Activated CD4-positive, CD25-positive, alpha-beta regulatory T cell treated with anti-CD3 and anti-CD28 coated beads, Interleukin-2, amount 50 U/mL, for 24 hours (primary cell): ENCODE measurements around the gene SDC1.

Experiments
- ATAC-seq, 2 donors: fragments of 150-1000 bp; cut with Tn5 transposase; one replicate each; pipeline ENCODE4 v1.10.0; 2021; ENCODE audit warnings: mild to moderate bottlenecking in 1 of 2, moderate library complexity in 1 of 2

Gene SDC1

GRCh38 chr2:20168727-20169696 lies 55.9 kb downstream of the SDC1 start:
- ATAC-seq: no peak

GRCh38 chr2:20168048-20168726 lies 56.7 kb downstream of the SDC1 start:
- no peak for ATAC-seq

- ATAC-seq: no peak
These were observed 57.6 kb downstream of the SDC1 start for GRCh38 chr2:20167356-20167755.

GRCh38 chr2:20165677-20166509 lies 59.0 kb downstream of the SDC1 start:
- ATAC-seq: no peak

GRCh38 chr2:20164734-20165478 lies 60.0 kb downstream of the SDC1 start:
- ATAC-seq: no peak

GRCh38 chr2:20164061-20164733 lies 60.7 kb downstream of the SDC1 start:
- ATAC-seq: no peak

GRCh38 chr2:20159411-20160070 lies 65.4 kb downstream of the SDC1 start:
- ATAC-seq: no peak

GRCh38 chr2:20157193-20157891 lies 67.6 kb downstream of the SDC1 start:
- ATAC-seq: no peak

GRCh38 chr2:20156836-20157192 lies 68.1 kb downstream of the SDC1 start:
- ATAC-seq: no peak

- no peak for ATAC-seq
These were observed 68.7 kb downstream of the SDC1 start for GRCh38 chr2:20156076-20156759.

GRCh38 chr2:20153131-20153851 lies 71.6 kb downstream of the SDC1 start:
- no peak for ATAC-seq

GRCh38 chr2:20150806-20151571 lies 73.9 kb downstream of the SDC1 start:
- no peak for ATAC-seq
